PC-3 (cell line): ENCODE measurements around the gene NPR2.

ENCODE experiments used
- EZH2 ChIP-seq: fragments of 300-600 bp; sonication (generic); IDR thresholded peaks from one replicate; pipeline ENCODE4 v1.6.1; 2017; ENCODE audit warnings: antibody characterized with exemption, mild to moderate bottlenecking, low read length; ENCODE audit not compliant: unreplicated experiment
- TF ChIP-seq, protein P1 (sequence below): fragments of 300-600 bp; sonication (generic); conservative IDR thresholded peaks from 2 replicates; pipeline ENCODE4 v1.5.1; 2017; ENCODE audit warnings: antibody characterized with exemption, low read depth, mild to moderate bottlenecking, low read length

DNA sequence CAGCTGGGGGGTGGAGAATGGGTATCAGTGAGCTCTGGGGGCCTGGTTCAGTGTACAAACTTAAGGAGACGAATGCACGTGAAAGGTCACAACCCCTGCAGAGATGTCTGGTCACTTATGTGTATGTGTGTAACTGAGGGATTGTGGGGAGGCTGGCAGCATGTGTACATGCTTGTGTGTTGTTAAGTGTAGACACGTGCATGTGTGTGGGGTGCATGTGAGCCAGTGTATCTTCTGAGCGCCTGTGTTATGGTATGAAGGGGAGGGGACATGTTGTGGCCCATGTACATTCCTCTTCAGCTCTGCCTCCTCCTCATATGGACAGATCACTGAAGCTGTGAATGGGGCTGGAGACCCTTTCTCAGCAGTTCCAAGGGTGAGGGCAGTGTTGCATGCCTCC lies 39.6 kb downstream of the NPR2 start:
- TF ChIP-seq, protein P1, sequence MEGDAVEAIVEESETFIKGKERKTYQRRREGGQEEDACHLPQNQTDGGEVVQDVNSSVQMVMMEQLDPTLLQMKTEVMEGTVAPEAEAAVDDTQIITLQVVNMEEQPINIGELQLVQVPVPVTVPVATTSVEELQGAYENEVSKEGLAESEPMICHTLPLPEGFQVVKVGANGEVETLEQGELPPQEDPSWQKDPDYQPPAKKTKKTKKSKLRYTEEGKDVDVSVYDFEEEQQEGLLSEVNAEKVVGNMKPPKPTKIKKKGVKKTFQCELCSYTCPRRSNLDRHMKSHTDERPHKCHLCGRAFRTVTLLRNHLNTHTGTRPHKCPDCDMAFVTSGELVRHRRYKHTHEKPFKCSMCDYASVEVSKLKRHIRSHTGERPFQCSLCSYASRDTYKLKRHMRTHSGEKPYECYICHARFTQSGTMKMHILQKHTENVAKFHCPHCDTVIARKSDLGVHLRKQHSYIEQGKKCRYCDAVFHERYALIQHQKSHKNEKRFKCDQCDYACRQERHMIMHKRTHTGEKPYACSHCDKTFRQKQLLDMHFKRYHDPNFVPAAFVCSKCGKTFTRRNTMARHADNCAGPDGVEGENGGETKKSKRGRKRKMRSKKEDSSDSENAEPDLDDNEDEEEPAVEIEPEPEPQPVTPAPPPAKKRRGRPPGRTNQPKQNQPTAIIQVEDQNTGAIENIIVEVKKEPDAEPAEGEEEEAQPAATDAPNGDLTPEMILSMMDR, result no peak
- no peak for TF ChIP-seq EZH2
